Tibial nerve (tissue), 3 donors: ENCODE measurements around the gene RFFL.

Experiments
- POLR2A ChIP-seq, 2 donors: fragments of 450-650 bp; IDR thresholded peaks; one replicate each; pipeline ENCODE4 v1.6.1; 2017; ENCODE audit warnings: antibody characterized with exemption in 2 of 2, mild to moderate bottlenecking in 2 of 2, moderate library complexity in 2 of 2
- TF ChIP-seq, protein P1 (sequence below), 5 experiments: fragments of 200-600 bp in 3 of 5; fragments of 450-650 bp in 2 of 5; sonication (generic) in 3 of 5; IDR thresholded peaks; one replicate each; pipeline ENCODE4 v1.5.1; 2016 to 2019; ENCODE audit warnings: antibody characterized with exemption in 5 of 5, mild to moderate bottlenecking in 3 of 5, moderate library complexity in 2 of 5

DNA sequence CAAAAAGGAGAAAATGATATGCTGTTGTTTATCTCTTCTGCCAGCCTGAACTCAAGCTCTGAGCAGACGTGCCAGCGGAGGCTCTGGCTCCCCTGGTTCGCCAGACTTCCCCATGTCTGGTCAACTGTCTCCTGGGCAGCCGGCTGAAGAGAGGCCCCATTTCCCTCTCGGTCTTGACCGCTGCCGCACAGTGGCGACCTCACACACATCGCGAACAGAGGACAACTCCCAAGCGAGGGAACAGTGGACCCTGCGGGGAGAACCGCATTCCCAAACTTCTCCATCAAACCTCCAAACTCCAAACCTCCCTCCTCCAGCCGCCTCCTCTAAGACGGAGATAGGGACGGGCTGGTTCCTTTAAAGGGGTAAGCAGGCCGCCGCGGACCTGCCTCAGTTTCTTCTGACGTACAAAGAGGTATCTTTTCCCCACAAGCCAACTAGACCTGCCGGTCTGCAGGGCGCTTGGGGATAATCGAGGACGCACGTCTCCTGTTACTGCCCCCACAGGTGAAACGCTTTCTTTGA lies 24.9 kb upstream of the RFFL start:
- TF ChIP-seq, protein P1, sequence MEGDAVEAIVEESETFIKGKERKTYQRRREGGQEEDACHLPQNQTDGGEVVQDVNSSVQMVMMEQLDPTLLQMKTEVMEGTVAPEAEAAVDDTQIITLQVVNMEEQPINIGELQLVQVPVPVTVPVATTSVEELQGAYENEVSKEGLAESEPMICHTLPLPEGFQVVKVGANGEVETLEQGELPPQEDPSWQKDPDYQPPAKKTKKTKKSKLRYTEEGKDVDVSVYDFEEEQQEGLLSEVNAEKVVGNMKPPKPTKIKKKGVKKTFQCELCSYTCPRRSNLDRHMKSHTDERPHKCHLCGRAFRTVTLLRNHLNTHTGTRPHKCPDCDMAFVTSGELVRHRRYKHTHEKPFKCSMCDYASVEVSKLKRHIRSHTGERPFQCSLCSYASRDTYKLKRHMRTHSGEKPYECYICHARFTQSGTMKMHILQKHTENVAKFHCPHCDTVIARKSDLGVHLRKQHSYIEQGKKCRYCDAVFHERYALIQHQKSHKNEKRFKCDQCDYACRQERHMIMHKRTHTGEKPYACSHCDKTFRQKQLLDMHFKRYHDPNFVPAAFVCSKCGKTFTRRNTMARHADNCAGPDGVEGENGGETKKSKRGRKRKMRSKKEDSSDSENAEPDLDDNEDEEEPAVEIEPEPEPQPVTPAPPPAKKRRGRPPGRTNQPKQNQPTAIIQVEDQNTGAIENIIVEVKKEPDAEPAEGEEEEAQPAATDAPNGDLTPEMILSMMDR (IDR thresholded peaks at IDR 0.05) = no peak
- TF ChIP-seq POLR2A (IDR thresholded peaks at IDR 0.05) = no peak
